Lower leg skin (tissue), 3 donors: Measurements from ENCODE around the gene COPS4.

Experiments used
- CTCF ChIP-seq, 3 donors: fragments of 450-650 bp; IDR thresholded peaks; one replicate each; pipeline ENCODE4 v1.5.1; 2016; ENCODE audit warnings: antibody characterized with exemption in 3 of 3, mild to moderate bottlenecking in 3 of 3, moderate library complexity in 2 of 3
- POLR2A ChIP-seq, 2 donors: fragments of 450-650 bp; IDR thresholded peaks; one replicate each; pipeline ENCODE4 v1.6.1; 2016 to 2017; ENCODE audit warnings: antibody characterized with exemption in 2 of 2, mild to moderate bottlenecking in 1 of 2, moderate library complexity in 1 of 2

DNA sequence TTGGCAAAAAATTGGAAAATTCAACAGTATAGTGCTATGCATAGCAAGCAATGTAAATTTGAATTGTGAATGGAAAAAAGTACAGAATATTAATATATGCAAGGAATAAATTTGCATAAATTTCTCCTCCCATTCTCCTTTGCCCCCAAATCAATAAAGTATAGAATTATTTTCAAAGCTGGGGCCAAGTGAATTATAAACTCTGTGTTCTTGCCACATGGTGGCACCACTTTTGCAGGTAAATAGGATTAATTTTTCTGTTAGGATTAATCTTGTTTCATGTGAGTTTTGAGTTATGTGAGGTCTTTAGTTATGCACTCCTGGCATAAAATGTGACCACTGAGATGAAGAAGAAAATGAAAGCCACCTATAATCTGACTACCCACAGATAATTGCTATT lies 19.9 kb downstream of the COPS4 start:
- TF ChIP-seq CTCF (IDR thresholded peaks at IDR 0.05) (no peak), POLR2A (IDR thresholded peaks at IDR 0.05) (no peak)
